Lower leg skin (tissue), 3 donors: ENCODE data around the gene IL1B.

Experiments
- POLR2A ChIP-seq, 2 donors: fragments of 450-650 bp; IDR thresholded peaks; one replicate each; pipeline ENCODE4 v1.6.1; 2016 to 2017; ENCODE audit warnings: antibody characterized with exemption in 2 of 2, mild to moderate bottlenecking in 1 of 2, moderate library complexity in 1 of 2
- TF ChIP-seq, protein P1 (sequence below), 3 donors: fragments of 450-650 bp; IDR thresholded peaks; one replicate each; pipeline ENCODE4 v1.5.1; 2016; ENCODE audit warnings: antibody characterized with exemption in 3 of 3, mild to moderate bottlenecking in 3 of 3, moderate library complexity in 2 of 3

DNA sequence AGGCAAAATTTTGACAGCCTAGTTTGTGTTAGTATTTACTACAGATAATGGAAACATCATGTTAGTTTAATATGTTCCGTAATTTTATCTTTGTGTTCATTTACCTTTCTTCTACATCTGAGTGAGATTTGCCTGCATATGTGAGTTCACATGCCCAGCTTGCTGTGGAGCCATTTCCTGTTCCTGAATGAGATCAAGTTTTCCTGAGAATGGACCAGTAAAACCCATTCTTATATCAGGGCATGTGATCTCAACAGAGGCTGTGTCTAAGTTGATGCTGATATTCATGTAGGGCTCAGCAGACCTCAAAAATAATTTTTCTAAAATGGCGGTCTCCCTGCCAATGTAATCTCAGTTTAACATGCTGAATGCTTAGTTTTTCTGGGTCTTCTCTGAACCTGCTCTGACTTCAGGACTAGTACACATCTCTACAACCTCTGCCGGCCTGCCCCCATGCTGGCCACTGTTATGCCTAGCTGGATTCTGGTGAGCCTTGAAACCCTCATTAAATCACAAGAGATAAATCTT, 53.3 kb downstream of the IL1B start:
- TF ChIP-seq, protein P1, sequence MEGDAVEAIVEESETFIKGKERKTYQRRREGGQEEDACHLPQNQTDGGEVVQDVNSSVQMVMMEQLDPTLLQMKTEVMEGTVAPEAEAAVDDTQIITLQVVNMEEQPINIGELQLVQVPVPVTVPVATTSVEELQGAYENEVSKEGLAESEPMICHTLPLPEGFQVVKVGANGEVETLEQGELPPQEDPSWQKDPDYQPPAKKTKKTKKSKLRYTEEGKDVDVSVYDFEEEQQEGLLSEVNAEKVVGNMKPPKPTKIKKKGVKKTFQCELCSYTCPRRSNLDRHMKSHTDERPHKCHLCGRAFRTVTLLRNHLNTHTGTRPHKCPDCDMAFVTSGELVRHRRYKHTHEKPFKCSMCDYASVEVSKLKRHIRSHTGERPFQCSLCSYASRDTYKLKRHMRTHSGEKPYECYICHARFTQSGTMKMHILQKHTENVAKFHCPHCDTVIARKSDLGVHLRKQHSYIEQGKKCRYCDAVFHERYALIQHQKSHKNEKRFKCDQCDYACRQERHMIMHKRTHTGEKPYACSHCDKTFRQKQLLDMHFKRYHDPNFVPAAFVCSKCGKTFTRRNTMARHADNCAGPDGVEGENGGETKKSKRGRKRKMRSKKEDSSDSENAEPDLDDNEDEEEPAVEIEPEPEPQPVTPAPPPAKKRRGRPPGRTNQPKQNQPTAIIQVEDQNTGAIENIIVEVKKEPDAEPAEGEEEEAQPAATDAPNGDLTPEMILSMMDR (IDR thresholded peaks at IDR 0.05) = no peak
- TF ChIP-seq POLR2A (IDR thresholded peaks at IDR 0.05) = no peak
